ENCODE results near the gene P2RX4. TPM values are rescaled to one million over a fixed set of nuclear protein-coding genes. Genes with fewer than 3 reads are reported as not detected.

Gene P2RX4
- total RNA-seq, 1 experiment from 2014 or later: 40.4 TPM

- ChIA-PET POLR2A (no interaction called here), CTCF (interaction anchor here (0.6 kb wide), 1 partner anchor 67 kb away, joined by 3 read pairs; no protein-coding TSS in a partner anchor)
- Histone ChIP-seq H3K36me3 (ENCODE audit: control insufficient read depth, insufficient read depth, low read length) (no peaks in the 10 kb centered on the region), H3K27me3 (replicated peaks; ENCODE audit: control insufficient read depth, insufficient read depth, low read length) (no peaks in the 10 kb centered on the region), H3K4me1 (peaks cover 8% of the 10 kb centered on the region; the same call in 1 of the 2 replicates), H3K9me3 (no peaks in the 10 kb centered on the region), H3K4me3 (ENCODE audit: low read depth, low read length) (no peak overlapping the region)
- BruUV-seq (replicated peaks): no TSS peak
- DNase-seq: no peak
- no peak for TF ChIP-seq CTCF (IDR thresholded peaks at IDR 0.05; ENCODE audit: insufficient read depth in 1 of 2, low read depth in 1 of 2, low read length in 1 of 2, severe bottlenecking in 1 of 2, unreplicated experiment in 1 of 2)
- intact Hi-C loops (cut with micrococcal nuclease; ENCODE audit: unreplicated experiment): no loop called here
- Mint-ChIP-seq H3K27me3 (ENCODE audit: insufficient read depth, unreplicated experiment) (no peaks in the 10 kb centered on the region), H3K4me3 (ENCODE audit: unreplicated experiment) (no peak overlapping the region), H3K4me1 (ENCODE audit: low read depth, unreplicated experiment) (no peaks in the 10 kb centered on the region), H3K36me3 (ENCODE audit: insufficient read depth, unreplicated experiment) (no peaks in the 10 kb centered on the region), H3K9me3 (ENCODE audit: unreplicated experiment) (no peaks in the 10 kb centered on the region), H3K27ac (ENCODE audit: unreplicated experiment) (no peak overlapping the region)
Measured at GRCh38 chr12:121172145-121172544, 37.8 kb upstream of the P2RX4 start.

DNA sequence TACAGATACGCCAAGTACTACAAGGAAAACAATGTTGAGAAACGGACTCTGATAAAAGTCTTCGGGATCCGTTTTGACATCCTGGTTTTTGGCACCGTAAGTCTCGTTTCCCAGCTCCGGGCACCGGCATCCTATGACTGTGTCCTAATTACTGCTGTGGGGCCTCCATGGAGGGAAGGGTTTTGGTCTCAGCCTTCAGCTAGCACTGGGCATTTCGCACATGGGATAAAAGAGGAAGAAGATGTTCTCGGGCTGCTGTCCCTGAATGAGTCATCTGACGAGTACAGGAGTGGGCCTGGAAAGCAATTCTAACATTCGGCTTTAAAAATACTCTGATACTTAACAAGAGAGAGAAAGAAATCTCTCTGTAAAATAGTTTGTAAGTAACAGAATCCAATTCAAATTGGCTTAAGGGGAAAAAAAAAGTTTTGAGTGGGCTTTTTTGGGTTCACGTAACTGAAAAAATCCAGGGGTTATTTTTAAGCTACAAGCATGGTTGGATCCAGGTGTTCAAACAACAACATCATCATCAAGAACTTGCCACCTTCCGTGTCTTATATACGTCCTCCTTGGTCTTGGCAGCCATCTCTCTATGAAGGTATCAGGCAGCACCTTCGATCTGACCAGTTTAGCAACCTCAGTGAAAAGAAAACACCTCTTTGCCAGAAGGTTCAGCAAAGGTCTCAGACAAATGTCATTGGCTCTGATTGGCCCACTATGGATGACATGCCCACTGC, 34.4 kb upstream of the P2RX4 start:
- no peaks in the 10 kb centered on the region for H3K27me3 Mint-ChIP-seq (ENCODE audit: insufficient read depth, unreplicated experiment)
- no peaks in the 10 kb centered on the region for H3K9me3 Mint-ChIP-seq (ENCODE audit: unreplicated experiment)
- CTCF ChIA-PET: no interaction called here
- no TSS peak for BruUV-seq (replicated peaks)
- H3K36me3 ChIP-seq (ENCODE audit: control insufficient read depth, insufficient read depth, low read length): no peaks in the 10 kb centered on the region
- H3K4me3 Mint-ChIP-seq (ENCODE audit: unreplicated experiment): no peak overlapping the region
- no peaks in the 10 kb centered on the region for H3K4me1 Mint-ChIP-seq (ENCODE audit: low read depth, unreplicated experiment)
- no peaks in the 10 kb centered on the region for H3K9me3 ChIP-seq
- H3K36me3 Mint-ChIP-seq (ENCODE audit: insufficient read depth, unreplicated experiment): no peaks in the 10 kb centered on the region
- H3K27ac Mint-ChIP-seq (ENCODE audit: unreplicated experiment): no peak overlapping the region
- peaks cover 4% of the 10 kb centered on the region; the same call in 1 of the 2 replicates for H3K4me1 ChIP-seq
- no peak overlapping the region for H3K4me3 ChIP-seq (ENCODE audit: low read depth, low read length)
- no peaks in the 10 kb centered on the region for H3K27me3 ChIP-seq (replicated peaks; ENCODE audit: control insufficient read depth, insufficient read depth, low read length)
- no peak for DNase-seq
- POLR2A ChIA-PET: no interaction called here
- no peak for TF ChIP-seq CTCF (IDR thresholded peaks at IDR 0.05; ENCODE audit: insufficient read depth in 1 of 2, low read depth in 1 of 2, low read length in 1 of 2, severe bottlenecking in 1 of 2, unreplicated experiment in 1 of 2)
- intact Hi-C loops (cut with micrococcal nuclease; ENCODE audit: unreplicated experiment): no loop called here

DNA sequence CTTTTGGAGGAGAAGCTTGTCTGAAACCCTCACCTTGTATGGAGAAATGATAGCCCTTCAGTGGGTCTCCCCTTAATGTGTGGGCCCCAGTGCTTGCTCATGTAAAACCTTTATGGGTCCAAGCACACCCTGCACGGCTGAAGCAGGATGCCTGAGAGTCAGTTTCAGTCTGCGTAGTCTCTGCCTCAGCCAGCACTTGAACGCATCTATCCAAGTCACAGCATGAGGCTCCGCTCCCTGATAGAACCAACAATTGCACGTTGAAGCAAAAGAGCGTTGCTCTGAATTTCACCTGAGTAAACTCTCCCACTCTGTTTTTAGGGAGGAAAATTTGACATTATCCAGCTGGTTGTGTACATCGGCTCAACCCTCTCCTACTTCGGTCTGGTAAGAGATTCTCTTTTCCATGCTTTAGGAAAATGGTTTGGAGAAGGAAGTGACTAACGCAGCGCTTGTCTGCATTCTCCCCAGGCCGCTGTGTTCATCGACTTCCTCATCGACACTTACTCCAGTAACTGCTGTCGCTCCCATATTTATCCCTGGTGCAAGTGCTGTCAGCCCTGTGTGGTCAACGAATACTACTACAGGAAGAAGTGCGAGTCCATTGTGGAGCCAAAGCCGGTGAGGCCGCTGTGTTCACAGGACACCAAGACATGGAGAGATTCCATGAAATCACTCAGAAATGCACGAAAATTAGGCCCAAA, 33.0 kb upstream of the P2RX4 start:
- H3K36me3 ChIP-seq (ENCODE audit: control insufficient read depth, insufficient read depth, low read length): no peaks in the 10 kb centered on the region
- H3K4me3 ChIP-seq (ENCODE audit: low read depth, low read length): no peak overlapping the region
- Mint-ChIP-seq H3K36me3 (ENCODE audit: insufficient read depth, unreplicated experiment) (no peaks in the 10 kb centered on the region), H3K4me1 (ENCODE audit: low read depth, unreplicated experiment) (no peaks in the 10 kb centered on the region), H3K27ac (ENCODE audit: unreplicated experiment) (no peak overlapping the region), H3K9me3 (ENCODE audit: unreplicated experiment) (no peaks in the 10 kb centered on the region), H3K4me3 (ENCODE audit: unreplicated experiment) (no peak overlapping the region), H3K27me3 (ENCODE audit: insufficient read depth, unreplicated experiment) (no peaks in the 10 kb centered on the region)
- H3K9me3 ChIP-seq: no peaks in the 10 kb centered on the region
- POLR2A ChIA-PET: no interaction called here
- H3K27me3 ChIP-seq (replicated peaks; ENCODE audit: control insufficient read depth, insufficient read depth, low read length): no peaks in the 10 kb centered on the region
- no TSS peak for BruUV-seq (replicated peaks)
- no peak for TF ChIP-seq CTCF (IDR thresholded peaks at IDR 0.05; ENCODE audit: insufficient read depth in 1 of 2, low read depth in 1 of 2, low read length in 1 of 2, severe bottlenecking in 1 of 2, unreplicated experiment in 1 of 2)
- CTCF ChIA-PET: no interaction called here
- no peak for DNase-seq
- peaks cover 4% of the 10 kb centered on the region; the same call in 1 of the 2 replicates for H3K4me1 ChIP-seq
- intact Hi-C loops (cut with micrococcal nuclease; ENCODE audit: unreplicated experiment): no loop called here
